ENCODE measurements around the gene PPARG.
"Not testable (repeated sequence)": the region's sequence is repeated elsewhere in the genome, so short reads cannot be mapped to it uniquely, and the experiment has no call there.

Gene PPARG

DNA sequence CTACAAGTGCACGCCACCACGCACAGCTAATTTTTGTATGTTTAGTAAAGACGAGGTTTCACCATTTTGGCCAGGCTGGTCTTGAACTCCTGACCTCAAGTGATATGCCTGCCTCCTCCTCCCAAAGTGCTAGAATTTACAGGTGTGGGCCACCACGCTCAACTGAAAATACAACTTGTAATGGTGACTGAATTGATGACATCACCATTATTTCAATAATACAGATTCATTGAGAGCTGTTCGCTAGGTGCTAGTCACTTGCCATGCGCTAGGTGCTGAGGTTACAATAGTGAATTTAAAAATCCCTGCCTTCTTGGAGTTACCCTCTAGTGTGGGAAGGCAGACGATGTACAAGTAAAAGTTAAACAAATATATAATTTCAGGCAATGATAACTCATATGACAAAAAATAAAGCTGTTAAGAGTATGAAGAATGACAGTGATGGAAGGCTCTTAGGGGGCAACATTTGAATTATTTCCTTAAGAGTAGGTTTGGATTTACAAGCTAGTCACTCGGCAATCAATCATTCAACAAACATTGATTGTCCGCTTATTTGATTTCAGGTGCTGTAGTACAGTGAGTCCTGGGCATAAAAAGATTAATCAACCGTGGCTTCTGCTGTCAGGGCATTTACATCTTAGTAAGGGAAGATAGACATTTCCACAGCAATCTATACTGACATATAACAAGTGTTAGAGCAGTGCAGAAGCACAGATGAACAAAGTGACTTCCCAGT, 9.1 kb upstream of the PPARG start:
- DNase-seq: no peak

DNA sequence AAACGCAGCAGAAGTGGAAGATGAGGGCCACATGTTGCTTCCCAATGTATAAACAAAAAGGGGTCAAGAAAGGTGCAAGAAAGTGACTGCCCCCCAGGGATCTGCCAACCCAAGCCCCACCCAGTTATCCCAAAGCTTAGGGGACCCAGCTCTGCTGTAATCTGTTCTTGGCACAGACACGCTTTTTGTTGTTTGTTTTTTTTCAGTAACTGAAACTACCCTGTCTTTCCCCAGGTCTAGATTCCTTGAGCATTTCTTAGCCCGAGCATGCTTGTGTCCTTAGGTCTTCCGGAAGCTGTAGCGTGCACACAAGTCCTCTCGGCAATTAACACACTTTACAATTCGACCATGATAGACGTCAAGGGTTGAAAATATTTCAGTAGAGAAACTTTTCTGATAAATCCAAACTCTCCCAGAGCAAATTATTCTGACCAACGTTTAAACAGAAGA, 8.5 kb upstream of the PPARG start:
- DNase-seq: no peak

- no peak for DNase-seq
Measured at GRCh38 chr3:12284591-12284990, 4.3 kb upstream of the PPARG start.

DNA sequence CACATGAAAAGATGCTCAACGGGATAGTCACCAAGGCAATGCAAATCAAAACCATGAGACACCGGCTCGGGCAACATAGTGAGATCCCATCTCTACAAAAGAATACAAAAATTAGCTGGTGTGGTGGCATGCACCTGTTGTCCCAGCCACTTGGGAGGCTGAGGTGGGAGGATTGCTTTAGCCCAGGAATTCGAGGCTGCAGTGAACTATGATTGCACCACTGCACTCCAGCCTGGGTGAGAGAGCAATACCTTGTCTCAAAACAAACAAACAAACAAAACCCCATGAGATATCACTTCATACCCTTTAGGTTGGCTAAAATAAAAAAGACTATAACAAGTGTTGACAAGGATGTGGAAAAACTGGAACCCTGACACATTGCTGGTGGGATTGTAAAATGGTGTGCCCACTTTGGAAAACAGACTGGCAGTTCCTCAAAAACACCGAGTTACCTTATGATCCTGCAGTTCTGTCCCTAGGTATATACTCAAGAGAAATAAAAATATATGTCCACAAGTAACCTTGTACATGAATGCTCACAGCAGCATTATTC, 3.8 kb upstream of the PPARG start:
- no peak for DNase-seq

GRCh38 chr3:12285779-12286178, 3.1 kb upstream of the PPARG start:
- DNase-seq: not testable (repeated sequence)

- DNase-seq: no peak
Measured at GRCh38 chr3:12286504-12286903, 2.4 kb upstream of the PPARG start.

DNA sequence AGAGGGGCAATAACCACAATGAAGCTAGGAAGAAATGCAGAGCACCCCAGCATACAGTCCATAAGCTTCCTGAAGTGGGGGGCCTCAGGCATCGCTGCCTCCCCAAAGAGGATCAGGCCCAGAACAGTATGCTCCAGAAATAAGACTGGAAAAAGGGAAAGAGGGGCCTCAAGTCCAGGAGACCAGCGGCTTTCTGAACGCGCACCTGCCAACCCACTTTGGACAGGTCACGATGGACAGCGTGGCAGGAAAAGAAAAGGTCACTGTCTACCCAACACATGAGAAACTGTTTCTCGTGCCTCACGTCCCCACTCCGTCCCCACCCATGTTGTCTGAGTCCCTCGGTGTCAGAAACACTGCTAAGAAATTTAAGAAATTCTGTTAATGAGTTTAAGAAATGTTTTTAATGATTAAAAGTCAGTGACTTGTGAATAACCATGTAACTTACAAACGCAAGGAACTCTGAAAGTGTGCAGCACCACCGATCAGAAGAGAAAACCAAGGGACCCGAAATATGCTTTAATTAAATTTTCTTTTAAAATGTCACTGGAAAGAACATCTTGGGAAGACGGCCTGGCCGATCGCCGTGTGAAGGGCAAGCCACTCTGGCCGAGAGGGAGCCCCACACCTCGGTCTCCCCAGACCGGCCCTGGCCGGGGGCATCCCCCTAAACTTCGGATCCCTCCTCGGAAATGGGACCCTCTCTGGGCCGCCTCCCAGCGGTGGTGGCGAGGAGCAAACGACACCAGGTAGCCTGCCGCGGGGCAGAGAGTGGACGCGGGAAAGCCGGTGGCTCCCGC, 1.7 kb upstream of the PPARG start:
- DNase-seq: no peak

GRCh38 chr3:12287727-12288181, 1.1 kb upstream of the PPARG start:
- no peak for DNase-seq

GRCh38 chr3:12289524-12289923, 654 bp downstream of the PPARG start:
- no peak for DNase-seq

DNA sequence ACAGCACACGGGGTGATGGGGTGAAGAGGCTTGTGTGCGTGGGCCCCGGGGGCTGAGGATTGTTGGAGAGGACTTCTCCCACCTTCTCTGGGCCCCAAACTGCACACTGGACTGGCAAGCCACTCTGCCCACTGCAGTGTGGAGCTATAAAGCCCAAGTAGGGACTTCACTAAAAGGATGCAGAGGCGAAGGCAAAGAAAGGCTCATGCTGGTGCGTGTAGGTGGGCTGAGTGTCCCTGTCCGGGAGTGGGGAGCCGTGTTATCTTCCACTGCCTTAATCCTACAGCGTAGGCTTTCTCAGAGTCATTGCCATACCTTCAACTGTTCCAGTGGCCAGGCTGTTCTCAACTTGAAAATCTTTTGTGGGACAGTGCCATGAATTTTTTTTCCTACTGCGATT, 3.9 kb downstream of the PPARG start:
- no peak for DNase-seq

DNA sequence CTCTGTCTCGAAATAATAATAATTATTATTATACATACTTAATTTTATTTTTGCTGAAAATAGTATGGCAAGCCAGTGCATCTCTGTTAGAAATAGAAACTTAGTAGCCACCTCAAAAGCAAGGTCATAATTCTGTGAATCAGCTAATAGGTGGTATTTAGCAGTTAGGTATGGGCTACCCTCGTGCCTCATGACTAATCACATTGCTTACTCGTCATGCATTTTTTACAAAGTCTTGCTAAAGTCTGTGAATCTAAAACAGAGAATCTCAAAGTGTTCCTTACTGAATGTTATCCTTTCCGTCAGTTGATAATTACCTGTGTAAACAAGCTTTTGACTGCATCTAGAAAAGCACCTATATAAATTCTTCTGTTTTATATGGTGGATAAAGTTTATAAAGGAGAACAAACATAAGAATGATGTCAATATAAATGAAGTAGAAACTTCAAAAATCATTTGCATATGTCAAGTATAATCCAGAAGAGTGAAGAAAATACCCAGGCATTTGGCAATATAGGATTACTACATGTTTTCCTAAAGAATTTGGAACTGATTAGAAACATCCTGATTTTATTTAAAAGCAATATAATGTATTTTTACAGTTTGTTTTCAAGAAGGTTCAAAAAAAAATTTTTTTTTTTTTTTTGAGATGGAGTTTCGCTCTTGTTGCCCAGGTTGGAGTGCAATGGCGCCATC, 6.2 kb downstream of the PPARG start:
- DNase-seq: no peak

- no peak for DNase-seq
Measured at GRCh38 chr3:12296511-12296910, 7.6 kb downstream of the PPARG start.

GRCh38 chr3:12299026-12299425, 10.2 kb downstream of the PPARG start:
- no peak for DNase-seq

GRCh38 chr3:12300137-12300536, 11.3 kb downstream of the PPARG start:
- no peak for DNase-seq

GRCh38 chr3:12301031-12301430, 12.2 kb downstream of the PPARG start:
- DNase-seq: no peak

GRCh38 chr3:12301513-12301912, 12.6 kb downstream of the PPARG start:
- DNase-seq: no peak

DNA sequence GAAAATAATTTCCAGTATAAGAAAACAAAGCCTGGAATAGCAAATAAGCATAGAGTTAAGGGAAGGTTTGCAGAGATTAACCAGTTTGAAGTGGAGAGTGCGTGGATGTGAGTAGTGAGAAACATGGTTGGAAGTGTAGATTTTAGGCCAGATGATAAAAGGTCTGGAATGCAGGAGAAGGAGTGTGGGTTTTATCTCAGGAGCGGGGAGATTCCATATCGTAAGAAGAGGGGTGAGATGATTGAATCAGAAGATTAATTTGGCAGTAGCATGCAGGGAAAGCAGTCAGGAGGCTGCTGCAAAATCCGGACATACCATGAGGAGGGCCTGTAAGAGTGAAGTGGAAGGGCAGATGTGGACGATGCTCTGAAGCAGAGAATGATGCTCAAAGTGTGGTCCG, 13.7 kb downstream of the PPARG start:
- no peak for DNase-seq

DNA sequence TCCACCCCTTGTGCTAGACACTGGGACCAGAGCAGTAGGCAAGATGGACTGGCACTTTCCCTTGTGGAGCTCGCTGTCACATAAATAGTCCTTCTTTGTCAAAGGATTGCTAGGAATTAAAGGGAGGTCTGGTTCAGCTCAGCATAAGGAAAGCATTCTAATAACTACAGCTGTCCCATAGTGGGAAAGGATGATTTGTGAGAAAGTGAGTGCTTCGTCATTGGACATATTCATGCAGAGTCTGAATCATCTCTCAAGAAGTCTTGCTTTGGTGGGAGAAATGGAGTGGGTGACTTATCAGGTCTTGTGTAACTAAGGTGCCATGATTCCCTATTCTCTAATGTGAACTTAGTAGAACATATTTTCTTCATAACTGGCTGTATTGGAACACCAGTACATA, 14.7 kb downstream of the PPARG start:
- no peak for DNase-seq

GRCh38 chr3:12303993-12304392, 15.1 kb downstream of the PPARG start:
- DNase-seq: no peak

- no peak for DNase-seq
Measured at GRCh38 chr3:12307136-12307535, 18.3 kb downstream of the PPARG start.

GRCh38 chr3:12308517-12308916, 19.6 kb downstream of the PPARG start:
- no peak for DNase-seq

DNA sequence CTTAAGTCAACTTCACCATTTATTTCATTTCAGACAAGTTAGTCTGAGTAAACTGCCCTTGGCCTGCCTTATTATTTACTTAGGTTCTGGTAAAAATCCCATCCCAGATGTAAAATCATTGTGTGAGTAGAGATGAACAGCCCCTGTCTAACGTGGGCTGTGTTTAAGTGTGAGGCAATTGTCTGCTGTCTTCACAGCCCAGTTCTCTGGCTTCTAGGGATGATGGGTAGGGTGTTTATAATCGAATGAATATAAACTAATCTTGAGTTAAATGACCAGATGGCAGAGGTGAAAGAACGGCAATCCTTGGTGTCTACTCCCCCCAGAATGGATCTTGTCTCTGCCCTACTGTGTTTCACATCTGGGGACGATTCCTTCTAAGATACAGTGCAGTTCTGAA, 20.8 kb downstream of the PPARG start:
- DNase-seq: no peak

DNA sequence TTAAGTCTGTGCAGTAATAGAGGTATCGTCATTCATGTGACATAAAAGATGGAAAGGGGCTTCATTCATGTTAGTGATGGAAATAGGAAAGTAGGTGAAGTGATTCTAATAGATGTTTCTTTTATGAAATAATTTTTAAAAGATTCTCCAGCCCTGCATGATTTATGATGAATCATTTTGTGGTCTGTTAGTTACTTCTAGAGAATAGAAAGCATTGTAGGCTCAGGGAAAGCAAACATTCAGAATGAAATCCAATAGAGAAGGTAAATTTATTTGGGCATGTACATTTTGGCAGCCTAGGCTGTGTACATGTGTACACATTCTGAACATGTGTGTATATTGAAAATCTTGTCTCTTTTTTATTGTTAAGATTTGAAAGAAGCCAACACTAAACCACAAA, 23.1 kb downstream of the PPARG start:
- DNase-seq: no peak

Data from NCI-H2029 treated with DMSO at 0.1 percent for 48 hours (cell line).